HepG2 (cell line): Measurements from ENCODE around the gene SFI1. TPM values are rescaled to one million over a fixed set of nuclear protein-coding genes. Genes with fewer than 3 reads are reported as not detected.

Experiments
- ATF3 ChIP-seq: sonication (generic); formaldehyde crosslinking; IDR thresholded peaks from 2 replicates; pipeline ENCODE4 v1.4.0; 2020; ENCODE audit warnings: missing genetic modification reagents
- CCDC6 ChIP-seq: sonication (generic); formaldehyde crosslinking; IDR thresholded peaks from 2 replicates; pipeline ENCODE4 v1.8.1; 2022; ENCODE audit warnings: mild to moderate bottlenecking, missing genetic modification reagents, moderate library complexity
- CHD4 ChIP-seq: fragments of 200-600 bp; sonication (generic); IDR thresholded peaks from 2 replicates; pipeline ENCODE4 v1.7.0; 2017; ENCODE audit warnings: mild to moderate bottlenecking, low read length, borderline replicate concordance
- CREB3 ChIP-seq: sonication (generic); formaldehyde crosslinking; IDR thresholded peaks from 2 replicates; pipeline ENCODE4 v1.5.0; 2020; ENCODE audit warnings: missing genetic modification reagents
- DBP ChIP-seq: sonication (generic); formaldehyde crosslinking; IDR thresholded peaks from 2 replicates; pipeline ENCODE4 v1.4.0; 2020; ENCODE audit warnings: missing genetic modification reagents; ENCODE audit errors: not compliant biosample characterization
- EEA1 ChIP-seq: sonication (generic); formaldehyde crosslinking; IDR thresholded peaks from 2 replicates; pipeline ENCODE4 v1.5.1; 2020; ENCODE audit warnings: mild to moderate bottlenecking, missing genetic modification reagents, borderline replicate concordance
- FOSL2 ChIP-seq: sonication (generic); formaldehyde crosslinking; IDR thresholded peaks from 2 replicates; pipeline ENCODE4 v1.4.0; 2020; ENCODE audit warnings: missing genetic modification reagents
- HNRNPH1 ChIP-seq: fragments of 200-400 bp; formaldehyde crosslinking; optimal IDR thresholded peaks from 2 replicates; pipeline ENCODE3; 2017; ENCODE audit warnings: mild to moderate bottlenecking, low read depth, low read length
- MEIS1 ChIP-seq: sonication (generic); formaldehyde crosslinking; IDR thresholded peaks from 2 replicates; pipeline ENCODE4 v1.9.0; 2021; ENCODE audit warnings: mild to moderate bottlenecking, missing genetic modification reagents, moderate library complexity, borderline replicate concordance
- MIXL1 ChIP-seq: IDR thresholded peaks from 2 replicates; pipeline ENCODE4 v1.6.1; 2016
- PCBP1 ChIP-seq: fragments of 200-400 bp; formaldehyde crosslinking; IDR thresholded peaks from 2 replicates; pipeline ENCODE4 v1.6.1; 2017; ENCODE audit warnings: mild to moderate bottlenecking, low read depth, low read length, borderline replicate concordance
- REL ChIP-seq: sonication (generic); formaldehyde crosslinking; conservative IDR thresholded peaks from 2 replicates; pipeline ENCODE4 v1.8.0; 2022; ENCODE audit warnings: mild to moderate bottlenecking, missing genetic modification reagents, moderate library complexity
- SATB2 ChIP-seq: sonication (generic); formaldehyde crosslinking; IDR thresholded peaks from 2 replicates; pipeline ENCODE4 v1.5.0; 2020; ENCODE audit warnings: missing genetic modification reagents
- SRY ChIP-seq: sonication (generic); formaldehyde crosslinking; IDR thresholded peaks from 2 replicates; pipeline ENCODE4 v1.8.0; 2022; ENCODE audit warnings: mild to moderate bottlenecking, missing genetic modification reagents
- ZNF10 ChIP-seq: sonication (generic); formaldehyde crosslinking; IDR thresholded peaks from 2 replicates; pipeline ENCODE4 v1.4.0; 2020; ENCODE audit warnings: mild to moderate bottlenecking, low read depth, missing genetic modification reagents, borderline replicate concordance
- ZNF138 ChIP-seq: sonication (generic); formaldehyde crosslinking; IDR thresholded peaks from 2 replicates; pipeline ENCODE4 v1.5.0; 2020; ENCODE audit warnings: mild to moderate bottlenecking, low read depth, missing genetic modification reagents
- ZNF460 ChIP-seq: sonication (generic); formaldehyde crosslinking; IDR thresholded peaks from 2 replicates; pipeline ENCODE4 v1.5.1; 2020; ENCODE audit warnings: missing genetic modification reagents, mild to moderate bottlenecking, borderline replicate concordance
- ZNF616 ChIP-seq: sonication (generic); formaldehyde crosslinking; IDR thresholded peaks from 2 replicates; pipeline ENCODE4 v1.5.0; 2020; ENCODE audit warnings: low read depth, mild to moderate bottlenecking, missing genetic modification reagents
- polyA plus RNA-seq, 8 experiments: library from polyadenylated mRNA; depleted of rRNA in 3 of 8; stranded (reverse) in 7 of 8; unstranded in 1 of 8; fragments of >200 nt; fragmentation: Illumina TruSeq in 4 of 8; extraction: Trizol in 4 of 8; gene quantifications; 2 replicates each; pipeline versions ENCODE4 v1.2.1 to v1.2.3, GENCODE V29; 2011 to 2016; ENCODE audit warnings: low read depth in 4 of 8, missing spikeins in 1 of 8, mixed read lengths in 1 of 8; ENCODE audit not compliant: insufficient read depth in 1 of 8
- total RNA-seq, 5 experiments: library from RNA; depleted of rRNA; stranded (reverse); fragments of >200 nt; fragmentation: Illumina TruSeq; extraction: Trizol; gene quantifications; 2 replicates each; pipeline ENCODE4 v1.2.3, GENCODE V29; 2016; ENCODE audit warnings: low read depth in 1 of 5
- TF ChIP-seq, protein P1 (sequence below): sonication (generic); formaldehyde crosslinking; IDR thresholded peaks from 2 replicates; pipeline ENCODE4 v1.4.0; 2020; ENCODE audit warnings: mild to moderate bottlenecking, low read depth, missing genetic modification reagents
- TF ChIP-seq, protein P2 (sequence below): sonication (generic); formaldehyde crosslinking; IDR thresholded peaks from 2 replicates; pipeline ENCODE4 v1.9.0; 2021; ENCODE audit warnings: missing genetic modification reagents, borderline replicate concordance
- TF ChIP-seq, protein P3 (sequence below): sonication (generic); formaldehyde crosslinking; IDR thresholded peaks from 2 replicates; pipeline ENCODE4 v1.5.0; 2020; ENCODE audit warnings: mild to moderate bottlenecking, missing genetic modification reagents

SFI1 gene
- total and polyA plus RNA-seq, 2 of the 13 experiments (the other 11 are each of a cell fraction or from before 2014, with no cell fraction given) = 20.5 to 40.1 TPM

DNA sequence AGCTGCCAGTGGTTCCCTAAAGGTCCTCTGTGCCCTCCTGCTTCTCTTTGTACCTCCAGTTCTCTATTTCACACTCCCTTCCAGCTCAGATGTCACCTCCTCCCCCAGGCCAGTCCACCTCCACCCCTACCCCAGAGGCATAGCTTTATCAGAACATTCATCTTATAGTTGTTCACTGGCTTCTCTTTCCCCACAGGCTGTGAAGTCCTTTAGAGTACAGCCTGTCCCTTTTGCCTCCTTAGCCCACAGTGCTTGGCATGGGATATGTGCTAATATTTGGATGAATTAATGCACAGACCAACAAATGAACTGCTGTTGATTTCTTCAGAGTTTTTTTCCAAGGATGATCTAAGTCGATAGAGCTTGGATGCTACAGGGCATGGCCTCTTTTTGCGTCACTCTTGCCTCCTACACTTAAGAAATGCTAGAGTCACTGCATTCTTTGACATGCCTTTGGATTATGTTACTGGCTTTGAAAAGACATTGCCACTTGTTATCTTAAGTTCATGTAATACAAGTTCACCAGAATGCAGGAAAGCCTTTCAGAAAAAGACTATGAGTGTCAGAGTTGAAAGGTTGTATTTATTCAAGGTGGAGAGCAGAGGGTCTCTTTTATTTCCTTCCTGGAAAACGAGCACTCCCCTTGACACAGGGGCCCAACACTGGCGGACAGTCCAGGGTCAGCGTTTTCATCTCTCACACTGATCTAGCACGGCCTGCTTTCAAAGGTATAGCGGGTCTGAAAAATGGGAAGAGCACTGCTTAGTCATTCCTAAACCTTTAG is 90.0 kb downstream of the SFI1 start (continued):
- peak; percentile 82; the same call in 1 of the 2 replicates for TF ChIP-seq MIXL1 (CRISPR knock-in tag)
- TF ChIP-seq, protein P1, sequence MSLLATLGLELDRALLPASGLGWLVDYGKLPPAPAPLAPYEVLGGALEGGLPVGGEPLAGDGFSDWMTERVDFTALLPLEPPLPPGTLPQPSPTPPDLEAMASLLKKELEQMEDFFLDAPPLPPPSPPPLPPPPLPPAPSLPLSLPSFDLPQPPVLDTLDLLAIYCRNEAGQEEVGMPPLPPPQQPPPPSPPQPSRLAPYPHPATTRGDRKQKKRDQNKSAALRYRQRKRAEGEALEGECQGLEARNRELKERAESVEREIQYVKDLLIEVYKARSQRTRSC = no peak
- TF ChIP-seq REL (CRISPR knock-in tag) = no peak
- peak; percentile 82 for TF ChIP-seq FOSL2
- TF ChIP-seq CCDC6 (CRISPR knock-in tag) = no peak
- TF ChIP-seq MEIS1 (CRISPR knock-in tag) = no peak
- TF ChIP-seq SATB2 (CRISPR knock-in tag) = no peak
- TF ChIP-seq DBP (CRISPR knock-in tag) = no peak
- TF ChIP-seq ZNF10 (CRISPR knock-in tag) = no peak
- TF ChIP-seq ATF3 (CRISPR knock-in tag) = no peak; the same call in 1 of the 2 replicates
- TF ChIP-seq, protein P2, sequence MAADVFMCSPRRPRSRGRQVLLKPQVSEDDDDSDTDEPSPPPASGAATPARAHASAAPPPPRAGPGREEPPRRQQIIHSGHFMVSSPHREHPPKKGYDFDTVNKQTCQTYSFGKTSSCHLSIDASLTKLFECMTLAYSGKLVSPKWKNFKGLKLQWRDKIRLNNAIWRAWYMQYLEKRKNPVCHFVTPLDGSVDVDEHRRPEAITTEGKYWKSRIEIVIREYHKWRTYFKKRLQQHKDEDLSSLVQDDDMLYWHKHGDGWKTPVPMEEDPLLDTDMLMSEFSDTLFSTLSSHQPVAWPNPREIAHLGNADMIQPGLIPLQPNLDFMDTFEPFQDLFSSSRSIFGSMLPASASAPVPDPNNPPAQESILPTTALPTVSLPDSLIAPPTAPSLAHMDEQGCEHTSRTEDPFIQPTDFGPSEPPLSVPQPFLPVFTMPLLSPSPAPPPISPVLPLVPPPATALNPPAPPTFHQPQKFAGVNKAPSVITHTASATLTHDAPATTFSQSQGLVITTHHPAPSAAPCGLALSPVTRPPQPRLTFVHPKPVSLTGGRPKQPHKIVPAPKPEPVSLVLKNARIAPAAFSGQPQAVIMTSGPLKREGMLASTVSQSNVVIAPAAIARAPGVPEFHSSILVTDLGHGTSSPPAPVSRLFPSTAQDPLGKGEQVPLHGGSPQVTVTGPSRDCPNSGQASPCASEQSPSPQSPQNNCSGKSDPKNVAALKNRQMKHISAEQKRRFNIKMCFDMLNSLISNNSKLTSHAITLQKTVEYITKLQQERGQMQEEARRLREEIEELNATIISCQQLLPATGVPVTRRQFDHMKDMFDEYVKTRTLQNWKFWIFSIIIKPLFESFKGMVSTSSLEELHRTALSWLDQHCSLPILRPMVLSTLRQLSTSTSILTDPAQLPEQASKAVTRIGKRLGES (CRISPR knock-in tag) = no peak
- TF ChIP-seq CREB3 (CRISPR knock-in tag) = no peak
- no peak for TF ChIP-seq SRY (CRISPR knock-in tag)
- TF ChIP-seq ZNF616 (CRISPR knock-in tag) = no peak
- no peak for TF ChIP-seq ZNF138
- peak; percentile 47; the same call in 1 of the 2 replicates for TF ChIP-seq CHD4
- no peak for TF ChIP-seq PCBP1
- TF ChIP-seq, protein P3, sequence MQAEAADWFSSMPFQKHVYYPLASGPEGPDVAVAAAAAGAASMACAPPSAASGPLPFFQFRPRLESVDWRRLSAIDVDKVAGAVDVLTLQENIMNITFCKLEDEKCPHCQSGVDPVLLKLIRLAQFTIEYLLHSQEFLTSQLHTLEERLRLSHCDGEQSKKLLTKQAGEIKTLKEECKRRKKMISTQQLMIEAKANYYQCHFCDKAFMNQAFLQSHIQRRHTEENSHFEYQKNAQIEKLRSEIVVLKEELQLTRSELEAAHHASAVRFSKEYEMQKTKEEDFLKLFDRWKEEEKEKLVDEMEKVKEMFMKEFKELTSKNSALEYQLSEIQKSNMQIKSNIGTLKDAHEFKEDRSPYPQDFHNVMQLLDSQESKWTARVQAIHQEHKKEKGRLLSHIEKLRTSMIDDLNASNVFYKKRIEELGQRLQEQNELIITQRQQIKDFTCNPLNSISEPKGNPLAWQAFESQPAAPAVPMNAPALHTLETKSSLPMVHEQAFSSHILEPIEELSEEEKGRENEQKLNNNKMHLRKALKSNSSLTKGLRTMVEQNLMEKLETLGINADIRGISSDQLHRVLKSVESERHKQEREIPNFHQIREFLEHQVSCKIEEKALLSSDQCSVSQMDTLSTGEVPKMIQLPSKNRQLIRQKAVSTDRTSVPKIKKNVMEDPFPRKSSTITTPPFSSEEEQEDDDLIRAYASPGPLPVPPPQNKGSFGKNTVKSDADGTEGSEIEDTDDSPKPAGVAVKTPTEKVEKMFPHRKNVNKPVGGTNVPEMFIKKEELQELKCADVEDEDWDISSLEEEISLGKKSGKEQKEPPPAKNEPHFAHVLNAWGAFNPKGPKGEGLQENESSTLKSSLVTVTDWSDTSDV (CRISPR knock-in tag) = no peak
- no peak for TF ChIP-seq EEA1 (CRISPR knock-in tag)
- TF ChIP-seq HNRNPH1 = no peak
- 0 out of 2 replicates have a peak, but pooled peaks have one; percentile 11 for TF ChIP-seq ZNF460 (CRISPR knock-in tag)
